GM18870 (cell line): ENCODE measurements around the gene RASGRF2.

Source experiments
- ATAC-seq: cut with Tn5 transposase; IDR thresholded peaks from one replicate; pipeline ENCODE4 v1.9.1; 2021; ENCODE audit warnings: moderate library complexity; ENCODE audit not compliant: unreplicated experiment

RASGRF2 gene

DNA sequence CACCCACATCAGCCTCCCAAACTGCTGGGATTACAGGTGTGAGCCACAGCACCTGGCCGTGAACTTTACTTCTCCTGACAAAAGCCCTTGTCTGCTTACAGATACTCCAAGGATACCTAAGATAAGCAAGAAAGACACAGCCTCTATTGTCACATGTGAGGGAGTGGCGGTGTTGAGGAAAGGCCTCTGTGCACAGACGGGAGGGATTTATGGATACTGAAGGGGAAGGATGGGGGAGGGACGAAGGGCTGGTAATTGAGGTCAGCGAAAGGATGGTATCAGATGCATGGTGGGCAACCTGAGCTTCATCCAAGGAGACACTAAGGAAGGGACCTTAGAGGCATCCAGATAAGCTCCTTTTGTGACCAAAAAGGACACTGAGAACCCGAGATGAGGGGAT lies 206.3 kb downstream of the RASGRF2 start:
- no peak for ATAC-seq

DNA sequence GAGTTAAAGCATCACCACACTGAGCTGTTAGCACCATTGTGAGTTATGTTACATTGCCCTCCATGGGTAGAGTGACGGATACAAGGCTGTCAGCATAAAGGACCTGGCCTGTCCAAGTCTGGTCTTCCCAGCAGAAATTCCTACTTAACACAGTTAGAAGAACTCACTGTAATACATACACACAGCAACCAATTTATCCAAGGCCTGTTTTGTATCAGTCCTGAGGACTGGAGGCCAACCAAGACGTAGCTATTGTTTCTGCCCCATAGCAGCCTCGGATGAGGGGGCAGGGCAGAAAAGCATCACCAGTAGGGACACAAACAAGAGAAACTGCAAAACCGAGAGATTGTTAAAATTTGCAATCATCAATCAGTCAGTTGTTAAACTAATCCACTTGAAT lies 206.9 kb downstream of the RASGRF2 start:
- no peak for ATAC-seq

DNA sequence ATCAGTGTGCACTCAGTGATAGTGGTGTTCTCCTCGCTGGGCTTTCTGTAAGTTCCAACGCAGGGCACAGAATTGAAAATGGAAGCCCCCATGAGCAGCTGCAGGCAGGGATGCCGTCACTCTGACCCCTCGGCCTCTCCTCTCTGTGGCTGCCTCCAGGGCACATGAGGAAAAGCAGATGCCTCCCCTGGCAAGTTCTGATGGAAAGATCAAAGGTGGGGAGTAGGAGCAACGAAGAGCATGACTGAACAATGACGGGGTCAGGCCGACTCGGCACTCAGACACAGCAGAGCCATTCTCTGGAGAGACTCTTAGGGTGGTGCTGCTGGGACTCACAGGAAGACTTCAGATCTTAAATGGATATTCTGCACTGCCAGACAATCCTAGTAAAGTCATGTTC lies 207.4 kb downstream of the RASGRF2 start:
- ATAC-seq, result no peak

DNA sequence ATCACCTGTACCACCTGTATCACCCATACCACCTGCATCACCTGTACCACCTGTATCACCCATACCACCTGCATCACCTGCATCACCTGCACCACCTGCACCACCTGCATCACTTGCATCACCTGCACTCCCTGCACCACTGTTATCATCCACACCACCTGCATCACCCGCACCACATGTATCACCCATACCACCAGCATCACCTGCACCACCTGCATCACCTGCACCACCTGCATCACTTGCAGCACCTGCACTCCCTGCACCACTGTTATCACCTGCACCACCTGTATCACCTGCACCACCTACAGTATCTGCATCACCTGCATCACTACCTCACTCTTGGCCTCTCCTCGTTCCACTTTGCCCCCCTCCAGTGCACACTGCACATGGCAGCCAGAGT lies 209.8 kb downstream of the RASGRF2 start:
- ATAC-seq, result no peak

DNA sequence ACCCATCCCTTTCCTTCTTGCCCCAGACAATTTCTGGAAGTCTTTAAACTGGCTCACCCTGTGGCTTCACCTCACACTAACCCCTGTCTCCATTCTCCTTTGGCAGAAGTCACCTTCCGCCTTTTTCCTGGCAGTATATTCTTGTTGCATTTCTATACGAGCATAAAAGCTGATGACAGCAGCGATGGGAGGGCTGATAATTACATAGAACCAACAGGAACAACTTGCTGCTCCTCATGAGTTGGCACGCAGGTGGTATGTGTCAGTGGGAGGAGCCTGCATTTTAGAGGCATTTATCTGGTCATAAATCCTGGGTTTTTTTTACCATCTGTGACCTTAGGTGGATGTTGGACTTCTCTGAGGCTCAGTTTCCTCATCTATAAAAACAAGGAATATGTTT lies 211.6 kb downstream of the RASGRF2 start:
- ATAC-seq, result no peak

DNA sequence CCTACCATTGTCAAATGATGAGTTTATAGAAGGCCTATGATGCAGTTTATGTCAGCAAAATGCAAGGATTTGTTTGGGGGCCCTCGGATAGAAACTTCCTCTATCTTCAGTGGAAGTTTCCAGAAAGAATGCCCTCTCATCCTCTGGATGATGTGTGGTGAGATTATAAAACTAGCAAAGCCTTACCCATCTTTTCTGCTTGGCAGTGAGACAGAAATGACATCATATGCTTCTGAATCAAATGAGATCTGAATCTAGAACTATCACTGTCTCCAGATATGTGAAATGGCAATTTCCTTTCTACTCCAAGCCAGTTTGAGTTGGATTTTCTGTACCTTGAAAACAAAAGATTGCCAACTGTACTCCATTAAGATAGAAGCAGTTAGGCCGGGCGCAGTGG lies 212.5 kb downstream of the RASGRF2 start:
- ATAC-seq, result no peak

DNA sequence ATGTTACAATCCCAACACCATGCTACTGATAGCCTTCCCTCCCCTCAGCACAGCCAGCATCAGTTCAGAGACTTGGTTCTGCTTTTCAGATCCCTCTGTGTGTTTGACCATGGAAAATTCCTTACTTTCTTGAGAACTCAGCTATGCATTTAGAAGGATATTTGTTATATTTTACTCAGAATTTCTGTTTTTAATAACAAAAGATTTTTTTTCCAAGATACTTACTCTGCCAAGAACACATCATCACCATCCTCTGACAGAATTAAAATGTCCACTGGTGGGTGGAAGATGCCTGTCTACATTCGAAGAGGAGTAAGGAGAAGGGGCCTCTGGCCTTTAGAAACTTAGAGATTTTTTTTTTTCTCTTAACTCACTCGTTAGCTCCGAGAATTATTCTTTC lies 216.9 kb downstream of the RASGRF2 start:
- ATAC-seq, result no peak

DNA sequence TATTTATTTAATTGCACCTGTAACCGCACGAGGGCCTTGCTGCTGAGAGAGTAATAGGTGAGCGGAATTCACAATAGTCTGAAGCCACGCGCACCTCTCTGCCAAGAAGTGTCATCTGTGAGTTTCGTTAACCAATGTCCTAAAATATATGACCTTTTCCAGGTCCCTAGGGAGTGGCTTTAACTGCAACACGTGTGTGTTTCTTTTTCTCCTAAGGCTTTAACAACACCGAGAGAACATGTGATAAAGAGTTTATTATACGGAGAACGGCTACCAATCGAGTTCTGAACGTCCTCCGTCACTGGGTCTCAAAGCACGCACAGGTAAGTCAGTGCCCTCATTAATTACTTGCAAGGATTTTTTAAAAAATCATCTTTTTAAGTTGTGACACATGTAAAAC lies 219.8 kb downstream of the RASGRF2 start:
- no peak for ATAC-seq

DNA sequence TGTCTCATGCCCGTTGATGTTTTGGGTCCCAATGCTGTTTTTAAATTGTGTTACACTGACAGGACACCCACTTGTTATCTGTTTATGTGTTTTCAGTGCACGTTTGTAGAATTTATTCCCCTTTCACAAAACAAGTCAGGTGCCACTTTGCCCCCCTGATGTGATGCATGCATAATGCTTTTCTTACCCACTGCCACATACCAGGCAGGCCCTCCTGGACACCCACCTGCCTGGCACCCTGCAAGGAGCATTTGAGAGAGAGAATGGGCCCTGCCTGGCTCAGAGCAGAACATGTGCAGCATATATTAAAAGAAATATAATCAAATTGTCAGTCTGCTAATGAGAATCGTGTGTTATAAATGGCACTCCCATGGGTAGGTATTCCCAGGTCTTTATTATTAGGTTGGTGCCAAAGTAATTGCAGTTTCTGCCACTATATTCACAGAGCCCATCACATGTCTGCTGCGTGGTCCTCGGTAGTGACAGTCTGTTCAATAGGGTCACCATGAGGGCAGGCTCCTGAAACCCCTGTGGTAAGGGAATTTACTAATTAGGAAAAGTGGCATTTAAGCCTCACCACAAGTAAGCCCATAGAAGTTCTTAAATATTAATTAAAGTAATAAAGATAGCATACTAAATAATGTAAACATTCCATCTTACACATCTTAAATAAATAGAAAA lies 220.8 kb downstream of the RASGRF2 start:
- no peak for ATAC-seq

DNA sequence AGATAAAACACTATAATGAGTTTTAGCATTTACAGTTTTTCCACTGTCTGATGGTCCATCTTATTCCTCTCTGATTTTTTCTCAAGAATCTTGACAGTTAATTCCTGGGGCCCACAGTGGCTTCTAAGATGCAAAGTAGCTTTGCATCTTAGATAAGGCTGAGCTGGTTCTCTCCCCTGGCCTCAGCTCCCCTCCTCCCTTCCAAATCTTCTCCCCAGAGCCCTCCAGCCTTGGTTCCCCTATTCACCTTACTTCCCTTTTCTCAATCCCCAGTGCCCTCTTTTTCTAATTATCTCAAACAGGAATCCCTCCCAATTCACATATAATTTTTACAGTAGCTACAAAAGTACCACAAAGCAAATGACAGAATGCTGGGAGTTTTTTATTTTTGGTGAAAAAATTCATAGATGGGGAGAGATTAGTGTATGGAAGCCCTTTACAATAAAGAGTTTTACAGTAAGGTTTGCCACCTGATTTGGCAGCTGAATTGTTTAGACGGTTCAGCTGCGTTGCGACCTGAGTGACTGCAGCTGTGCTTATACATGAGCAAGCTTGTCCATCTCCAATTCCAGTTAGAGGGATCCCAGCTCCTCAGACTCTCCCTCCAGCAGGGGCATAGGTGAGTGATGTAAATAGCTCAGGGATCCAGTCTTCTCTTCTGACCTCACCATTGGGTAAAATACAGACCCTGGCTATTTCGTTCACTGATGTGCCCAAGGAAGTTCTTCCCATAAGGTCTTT lies 221.6 kb downstream of the RASGRF2 start:
- no peak for ATAC-seq

DNA sequence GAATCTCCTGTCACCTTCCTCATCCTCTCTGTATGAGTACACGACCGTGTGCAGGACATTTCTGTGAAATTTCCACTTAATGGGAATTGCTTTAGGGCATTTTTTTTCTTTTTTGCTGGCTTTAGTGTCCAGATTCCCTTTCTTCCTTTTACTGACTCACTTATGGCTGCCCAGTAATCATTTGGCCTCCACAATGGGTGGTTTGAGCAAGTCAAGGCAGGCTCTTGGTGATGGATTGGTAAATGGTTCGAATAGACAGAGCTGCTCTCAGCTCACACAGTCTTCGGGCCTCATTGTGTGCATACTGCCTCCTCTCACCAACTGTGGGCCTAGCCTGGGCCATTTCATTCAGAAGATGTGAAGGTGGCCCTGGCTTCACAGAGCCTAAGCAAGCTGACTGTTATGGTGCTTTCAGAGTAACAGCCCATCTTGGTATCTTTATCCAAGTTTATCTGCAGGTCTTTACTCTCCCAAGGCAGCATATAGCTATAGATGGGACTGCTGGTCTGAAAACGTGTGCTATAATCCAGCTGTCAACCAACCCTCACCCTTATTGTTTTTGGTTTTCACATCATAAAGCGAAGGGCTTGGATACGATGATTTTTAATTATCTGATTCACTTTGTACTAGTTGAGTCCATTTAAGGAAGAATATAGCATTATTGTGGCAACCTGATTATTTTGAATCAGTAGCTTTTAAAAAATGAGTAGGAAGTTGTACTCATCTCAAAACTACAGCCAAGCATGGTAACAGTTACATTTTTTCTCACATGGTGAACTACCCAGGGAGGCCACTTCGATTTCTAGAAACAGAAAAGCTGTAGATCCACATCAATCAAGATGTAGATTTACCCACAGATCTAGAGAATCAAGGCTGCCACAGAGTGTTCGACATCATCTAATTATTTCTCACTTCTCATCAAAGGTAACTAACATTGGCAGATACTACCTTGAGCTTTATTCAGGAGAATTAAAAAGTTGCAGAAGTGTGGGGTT lies 222.5 kb downstream of the RASGRF2 start:
- no peak for ATAC-seq

DNA sequence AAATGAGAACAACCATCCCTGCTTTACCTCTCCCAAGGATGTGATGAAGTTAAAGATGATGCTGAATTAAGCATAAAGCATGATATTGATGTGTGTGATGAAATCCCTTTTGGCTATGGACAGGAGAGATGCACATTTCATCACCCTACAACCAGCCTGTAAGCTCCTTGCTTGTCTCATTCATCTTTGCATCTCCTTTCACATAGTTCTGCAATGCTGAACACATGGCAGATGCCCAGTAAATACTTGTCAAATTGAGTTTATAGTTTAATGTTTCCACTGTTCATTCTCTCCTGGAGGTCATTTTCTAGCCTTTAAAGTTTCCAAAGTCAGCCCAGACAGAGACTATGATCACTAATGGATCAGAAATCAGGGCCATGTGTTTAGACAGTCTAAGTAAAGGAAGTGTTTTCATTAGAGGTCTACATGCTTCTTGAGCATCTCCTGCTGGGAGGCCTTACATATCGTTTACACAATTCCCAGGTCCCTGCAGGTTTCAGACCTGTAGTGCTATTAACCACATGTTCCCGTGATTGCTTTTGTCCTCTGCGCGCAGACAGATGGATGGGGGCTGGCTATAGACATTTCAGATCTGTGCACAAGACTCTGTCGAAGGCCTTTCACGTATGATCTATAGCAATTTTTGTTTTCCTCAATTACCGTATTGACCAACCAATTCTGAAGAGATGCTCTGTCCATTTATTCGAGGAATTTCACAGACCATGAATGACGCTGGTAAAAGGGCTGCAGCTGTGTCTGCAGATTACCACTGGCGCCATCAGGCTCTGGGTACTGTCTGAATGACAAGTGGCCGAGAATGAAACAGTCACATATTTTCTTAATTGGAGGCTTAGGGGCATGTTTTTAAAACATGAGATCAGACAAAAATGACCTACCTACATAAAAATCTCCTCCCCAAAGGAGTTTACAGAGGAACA lies 223.9 kb downstream of the RASGRF2 start:
- no peak for ATAC-seq

DNA sequence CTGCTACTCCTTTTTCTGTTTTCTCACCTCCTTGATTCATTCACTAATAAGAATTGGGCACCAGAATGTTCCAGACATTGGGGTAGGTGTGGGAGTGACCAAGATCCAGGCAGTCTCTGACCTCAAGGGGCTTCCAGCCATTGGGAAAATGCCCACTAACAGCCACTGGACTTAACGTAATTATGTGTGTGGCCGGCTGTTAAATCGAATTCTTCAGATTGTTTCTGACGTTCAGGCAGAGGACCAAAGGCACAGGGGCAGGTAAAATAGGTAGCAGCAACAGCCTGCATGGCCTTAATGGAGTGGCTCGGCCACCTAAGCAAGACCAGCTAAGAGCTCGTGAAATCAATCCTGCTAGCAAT lies 224.6 kb downstream of the RASGRF2 start:
- ATAC-seq, result no peak

DNA sequence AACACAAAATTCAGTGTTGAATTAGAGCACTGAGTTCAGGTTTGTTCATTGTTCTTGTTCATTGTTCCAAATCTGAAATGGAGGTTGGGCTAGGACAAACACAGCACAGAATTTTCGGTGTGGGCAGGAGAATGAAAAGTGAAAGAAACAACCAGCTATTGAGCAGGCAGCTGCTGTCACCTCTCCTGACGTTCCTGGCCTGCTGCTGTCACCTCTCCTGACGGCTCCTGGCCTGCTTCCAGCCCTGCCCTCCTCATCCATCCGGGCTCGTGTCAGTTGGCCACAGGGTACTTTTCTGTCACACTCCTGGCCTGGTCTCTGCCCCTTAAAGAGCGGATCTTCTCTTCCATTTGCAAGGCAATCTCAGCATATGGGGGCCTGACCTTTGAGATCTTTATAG lies 227.7 kb downstream of the RASGRF2 start:
- no peak for ATAC-seq

DNA sequence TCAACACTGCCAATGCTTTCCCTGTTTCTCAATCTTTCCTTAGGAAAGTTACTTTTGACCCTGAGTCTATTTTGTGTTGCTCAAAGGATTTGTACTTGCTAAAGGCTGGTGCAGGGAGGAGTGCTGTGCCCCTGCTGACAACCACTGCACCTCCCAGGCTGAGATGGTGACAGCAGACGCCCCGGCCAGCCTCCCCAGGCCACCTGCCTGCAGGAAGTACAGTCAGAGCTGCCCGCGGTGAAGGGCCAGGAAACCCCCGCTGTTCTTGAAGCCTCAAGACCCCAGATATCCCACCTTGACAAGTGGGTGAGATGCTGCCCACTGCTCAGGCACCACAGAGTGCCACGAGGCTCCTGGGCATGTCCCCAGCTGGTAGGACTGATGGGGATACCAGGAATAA lies 228.8 kb downstream of the RASGRF2 start:
- no peak for ATAC-seq

DNA sequence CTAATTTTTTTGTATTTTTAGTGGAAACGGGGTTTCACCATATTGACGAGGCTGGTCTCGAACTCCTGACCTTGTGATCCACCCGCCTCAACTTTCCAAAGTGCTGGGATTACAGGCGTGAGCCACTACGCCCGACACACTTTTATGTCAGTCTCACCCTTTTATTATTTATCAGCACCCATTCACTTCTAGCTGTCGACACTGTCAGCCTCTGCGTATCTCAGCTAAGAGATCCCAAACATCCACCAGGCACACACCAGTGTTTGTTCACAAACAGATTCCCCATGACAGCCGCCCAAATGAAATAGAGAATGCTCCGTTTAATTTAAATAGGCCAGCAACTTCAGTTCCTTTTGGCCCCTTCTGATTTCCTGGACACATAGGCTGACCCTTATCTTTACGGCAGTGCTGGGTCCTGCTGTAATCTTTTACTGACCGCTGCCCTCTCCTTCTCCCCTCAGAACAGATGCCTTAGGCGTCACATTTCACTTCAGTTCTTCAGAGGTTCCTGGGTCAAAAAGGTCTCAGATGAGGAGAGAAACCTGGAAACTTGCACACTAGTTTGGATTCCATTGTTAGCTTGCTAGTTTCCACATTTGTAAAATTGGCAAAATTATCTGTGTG lies 229.8 kb downstream of the RASGRF2 start:
- no peak for ATAC-seq

DNA sequence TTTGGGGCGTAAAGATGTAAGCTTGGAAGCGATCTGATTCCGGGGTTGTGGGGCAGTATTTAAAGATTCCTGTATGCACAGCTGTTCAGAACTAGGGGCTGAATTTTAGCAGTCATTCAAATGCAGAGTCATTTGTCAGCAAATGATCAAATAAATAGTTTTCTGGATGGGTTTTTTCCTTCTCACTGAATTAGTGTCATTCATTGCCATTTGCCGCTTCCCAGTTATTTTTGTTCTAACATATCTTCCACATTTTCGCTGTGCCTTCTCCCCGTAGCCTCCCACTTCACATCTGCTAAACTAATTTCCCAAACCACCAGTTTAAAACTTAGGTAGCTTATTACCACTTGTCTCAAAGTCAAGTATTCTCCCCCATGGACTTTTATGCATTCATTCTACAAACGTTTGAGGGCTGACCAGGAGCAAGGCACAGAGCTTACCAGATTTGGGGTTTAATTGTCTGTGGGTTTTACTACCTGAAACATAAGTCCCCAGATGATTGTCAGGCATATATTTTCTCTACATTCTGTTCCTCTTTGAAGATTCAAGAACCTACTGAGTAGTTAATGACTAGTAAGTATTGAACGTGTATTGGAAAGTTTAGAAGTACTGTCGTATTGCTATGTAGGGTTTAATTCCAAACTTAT lies 231.7 kb downstream of the RASGRF2 start:
- ATAC-seq, result no peak

DNA sequence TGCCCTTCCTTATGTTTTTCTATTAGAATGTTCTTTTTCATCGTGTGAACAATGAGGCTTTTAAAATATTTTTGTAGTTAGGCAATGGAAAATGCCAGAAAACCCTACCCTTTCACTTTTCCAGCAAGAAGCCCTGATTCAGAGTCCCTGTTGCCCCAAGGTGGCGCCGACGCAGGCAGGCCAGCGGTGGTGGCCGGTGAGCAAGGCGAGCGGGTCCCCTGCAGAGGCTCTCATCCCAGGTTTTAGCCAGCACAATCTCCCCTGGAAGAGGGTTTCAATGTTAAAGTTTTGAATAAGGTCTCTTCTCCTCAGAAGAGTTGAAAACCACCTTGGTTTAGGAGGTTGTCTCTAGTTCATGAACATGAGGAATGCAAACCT lies 232.2 kb downstream of the RASGRF2 start:
- no peak for ATAC-seq

DNA sequence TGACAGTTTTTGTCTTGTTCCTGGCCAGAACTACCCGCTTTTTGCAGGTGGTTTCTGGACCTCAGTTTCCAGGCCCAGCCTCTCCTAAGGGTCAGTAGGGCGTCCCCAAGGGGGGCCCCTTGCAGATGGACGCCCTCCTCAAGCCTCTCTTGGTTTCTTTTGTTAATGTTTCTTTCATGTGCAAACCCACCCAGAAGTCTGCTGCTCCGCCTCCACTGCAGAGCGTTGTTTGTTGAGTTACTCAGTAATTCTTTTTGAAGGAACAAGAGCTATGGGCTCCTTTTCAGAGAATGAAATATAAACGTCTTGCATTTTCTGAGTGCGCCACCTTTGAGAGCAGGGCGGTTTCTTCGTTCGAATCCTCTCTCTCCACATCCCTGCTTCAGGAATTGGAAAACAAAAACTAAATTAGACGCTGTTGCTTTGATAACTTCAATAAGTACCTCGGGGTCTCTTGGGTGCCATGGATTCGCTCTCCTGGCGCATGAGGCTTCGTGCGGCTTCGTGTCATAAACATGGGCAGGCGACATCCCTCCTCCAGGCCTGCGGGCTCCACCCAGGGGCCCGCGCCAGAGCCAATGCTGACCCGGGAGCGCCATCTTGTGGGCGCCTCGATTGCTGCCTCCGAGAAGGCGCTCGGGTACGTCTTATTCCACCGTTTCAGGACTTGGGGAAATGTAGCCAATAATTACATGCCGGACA lies 234.6 kb downstream of the RASGRF2 start:
- ATAC-seq, result no peak
